Panc1 (cell line): Measurements from ENCODE around the gene TECPR1. TPM values are rescaled to one million over a fixed set of nuclear protein-coding genes. Genes with fewer than 3 reads are reported as not detected.

Experiments used
- ATAC-seq: fragments of 200-7000 bp; cut with Tn5 transposase; 2 replicates; pipeline ENCODE4 v1.9.1; 2020; ENCODE audit warnings: mild to moderate bottlenecking, moderate library complexity
- BruUV-seq: library from RNA; stranded (reverse); fragments of 400-500 nt; replicated peaks from 2 replicates; lab custom pipeline; 2021; lab: Mats Ljungman, UMichigan
- CTCF ChIA-PET: fragments of 300-600 bp; sonication (Branson Sonifier 250); formaldehyde crosslinking; loops from one replicate; lab custom pipeline; 2022; ENCODE audit warnings: antibody characterized with exemption; lab: Charles Lee
- POLR2A ChIA-PET: fragments of 300-600 bp; sonication (Branson Sonifier 250); formaldehyde crosslinking; loops from one replicate; lab custom pipeline; 2022; ENCODE audit warnings: antibody characterized with exemption; lab: Charles Lee
- DNase-seq: peaks from one replicate; pipeline ENCODE4 v3.0.0-alpha.2; 2010; ENCODE audit warnings: low read depth, low spot score
- H3K27ac ChIP-seq: 2 replicates; pipeline ENCODE4 v1.5.1; 2011; ENCODE audit warnings: mild to moderate bottlenecking, low read length, inconsistent platforms
- H3K27me3 ChIP-seq: fragments of 200-500 bp; sonication (Bioruptor generic); 2 replicates; pipeline ENCODE4 v1.6.0; 2014; ENCODE audit warnings: low read length, inconsistent platforms; ENCODE audit not compliant: control insufficient read depth, insufficient read depth
- H3K36me3 ChIP-seq: fragments of 200-500 bp; sonication (Bioruptor generic); 2 replicates; pipeline ENCODE4 v1.5.1; 2014; ENCODE audit warnings: inconsistent platforms, mild to moderate bottlenecking, low read length, moderate library complexity; ENCODE audit not compliant: control insufficient read depth, insufficient read depth
- H3K4me1 ChIP-seq: 2 replicates; pipeline ENCODE4 v1.5.1; 2011; ENCODE audit warnings: inconsistent platforms, mild to moderate bottlenecking, low read length, moderate library complexity; ENCODE audit not compliant: control insufficient read depth, insufficient read depth
- H3K4me3 ChIP-seq, 2 experiments: 2 replicates each; pipeline ENCODE4 v1.5.1; 2011 to 2012; ENCODE audit warnings: low read depth in 2 of 2, low read length in 2 of 2, mild to moderate bottlenecking in 2 of 2, inconsistent platforms in 1 of 2, moderate library complexity in 1 of 2
- H3K9me3 ChIP-seq: fragments of 200-500 bp; sonication (Bioruptor generic); 2 replicates; pipeline ENCODE4 v1.5.1; 2014; ENCODE audit warnings: low read depth, mild to moderate bottlenecking, inconsistent platforms, low read length, moderate library complexity; ENCODE audit not compliant: control insufficient read depth, insufficient read depth
- CTCF ChIP-seq: fragments of 450-650 bp; IDR thresholded peaks from 2 replicates; pipeline ENCODE4 v1.5.1; 2017; ENCODE audit warnings: mild to moderate bottlenecking
- REST ChIP-seq, 2 experiments: IDR thresholded peaks; 2 replicates each; pipeline ENCODE4 v1.6.1; 2011 to 2012; ENCODE audit warnings: low read depth in 2 of 2, control low read depth in 1 of 2, low read length in 1 of 2, mild to moderate bottlenecking in 1 of 2, moderate library complexity in 1 of 2; ENCODE audit not compliant: insufficient read depth in 1 of 2
- TCF7L2 ChIP-seq: IDR thresholded peaks from 2 replicates; pipeline ENCODE4 v1.6.1; 2011; ENCODE audit warnings: mild to moderate bottlenecking, low read depth, low read length, inconsistent platforms
- in situ Hi-C: cut with HindIII; loops from 2 replicates; pipeline ENCODE4 v1.10.0; 2016; ENCODE audit warnings: low sequenced_read_pairs, low pct_unique_long_range_greater_than_20kb
- intact Hi-C: fragments of 100-400 bp; cut with micrococcal nuclease; formaldehyde crosslinking; loops from one replicate; pipeline ENCODE4 v1.10.0; 2022; ENCODE audit not compliant: unreplicated experiment
- total RNA-seq: library from RNA; stranded (reverse); gene quantifications from one replicate; pipeline ENCODE4 v1.2.1, GENCODE V29; 2021; ENCODE audit not compliant: unreplicated experiment

Gene TECPR1
- total RNA-seq, 1 experiment from 2014 or later: 21.0 TPM

- ATAC-seq: peak; percentile 44
- in situ Hi-C loops (no loop called here), intact Hi-C loops (no loop called here)
- ChIA-PET POLR2A (no interaction called here), CTCF (no interaction called here)
- BruUV-seq: no TSS peak
- no peak overlapping the region for H3K27ac ChIP-seq
- no peak for DNase-seq
- H3K4me3 ChIP-seq: no peak overlapping the region
- no peaks in the 10 kb centered on the region for H3K4me1 ChIP-seq
- no peaks in the 10 kb centered on the region for H3K9me3 ChIP-seq
- no peaks in the 10 kb centered on the region for H3K36me3 ChIP-seq
- TF ChIP-seq CTCF (peak; percentile 58), TCF7L2 (no peak)
- no peaks in the 10 kb centered on the region for H3K27me3 ChIP-seq
These were observed 10.3 kb downstream of the TECPR1 start for GRCh38 chr7:98241674-98242241.

- TF ChIP-seq CTCF (peak; percentile 94), REST (IDR thresholded peaks at IDR 0.05; ENCODE audit: insufficient read depth in 1 of 2, low read depth in 2 of 2, low read length in 1 of 2) (no peak)
- H3K4me3 ChIP-seq: no peak overlapping the region
- DNase-seq: peak; percentile 28
- no TSS peak for BruUV-seq
- no peaks in the 10 kb centered on the region for H3K4me1 ChIP-seq
- H3K36me3 ChIP-seq: no peaks in the 10 kb centered on the region
- H3K27ac ChIP-seq: no peak overlapping the region
- ChIA-PET POLR2A (no interaction called here), CTCF (no interaction called here)
- H3K9me3 ChIP-seq: no peaks in the 10 kb centered on the region
- peak; percentile 87 for ATAC-seq
- in situ Hi-C loops (no loop called here), intact Hi-C loops (no loop called here)
- H3K27me3 ChIP-seq: no peaks in the 10 kb centered on the region
These were observed 10.9 kb downstream of the TECPR1 start for GRCh38 chr7:98240961-98241673.
